HG02981 (cell line): ENCODE results near the gene ARL13A.
"Not testable (repeated sequence)": the region's sequence is repeated elsewhere in the genome, so short reads cannot be mapped to it uniquely, and the experiment has no call there.

Source experiments
- ATAC-seq: cut with Tn5 transposase; IDR thresholded peaks from one replicate; pipeline ENCODE4 v1.9.1; 2021; ENCODE audit warnings: mild to moderate bottlenecking, moderate library complexity; ENCODE audit not compliant: unreplicated experiment

ARL13A gene

GRCh38 chrX:100984818-100985217 is 15.3 kb downstream of the ARL13A start:
- no peak for ATAC-seq

- no peak for ATAC-seq
These were observed 20.6 kb downstream of the ARL13A start for GRCh38 chrX:100990139-100990538.

DNA sequence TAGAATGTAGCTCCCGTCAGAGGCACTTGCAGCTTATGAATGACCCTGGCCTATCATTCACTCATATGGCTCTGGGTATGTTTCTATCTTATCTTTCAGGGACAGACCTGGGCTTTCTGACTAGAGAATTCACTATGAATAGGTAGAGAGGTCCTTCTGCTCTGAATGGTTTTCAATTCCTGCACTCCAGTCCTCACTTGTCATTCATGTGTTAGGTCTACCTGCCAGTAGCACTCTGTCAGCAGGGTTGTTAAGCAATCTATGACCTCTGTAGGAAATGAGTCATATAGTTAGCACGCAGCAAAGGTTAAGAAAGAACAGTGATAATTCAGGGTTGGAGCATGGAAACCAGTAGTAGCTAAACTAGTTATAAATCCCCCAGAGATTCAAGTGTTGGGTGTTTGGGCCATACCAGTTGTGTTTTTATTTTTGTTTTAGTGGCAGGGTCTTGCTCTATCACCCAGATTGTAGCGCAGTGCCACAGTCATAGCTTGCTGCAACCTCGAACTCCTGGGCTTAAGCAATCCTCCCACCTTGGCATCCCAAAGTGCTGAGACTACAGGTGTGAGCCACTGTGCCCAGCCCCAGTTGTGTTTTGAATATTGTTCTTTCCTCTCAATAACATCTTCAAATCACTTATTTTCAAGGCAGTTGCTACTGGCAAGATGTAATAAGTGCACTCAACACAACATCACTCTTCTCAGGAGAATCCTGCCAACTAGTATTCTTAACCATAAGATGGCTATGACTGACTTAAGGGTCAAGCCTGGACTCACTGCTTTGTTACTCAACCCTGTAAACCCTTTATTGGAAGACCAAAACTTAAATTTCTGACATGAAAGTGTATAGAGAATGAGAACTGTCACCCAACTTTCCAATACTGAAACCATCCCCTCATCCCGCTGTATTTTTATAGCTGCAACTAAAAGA is 25.1 kb downstream of the ARL13A start:
- ATAC-seq = peak; percentile 87

DNA sequence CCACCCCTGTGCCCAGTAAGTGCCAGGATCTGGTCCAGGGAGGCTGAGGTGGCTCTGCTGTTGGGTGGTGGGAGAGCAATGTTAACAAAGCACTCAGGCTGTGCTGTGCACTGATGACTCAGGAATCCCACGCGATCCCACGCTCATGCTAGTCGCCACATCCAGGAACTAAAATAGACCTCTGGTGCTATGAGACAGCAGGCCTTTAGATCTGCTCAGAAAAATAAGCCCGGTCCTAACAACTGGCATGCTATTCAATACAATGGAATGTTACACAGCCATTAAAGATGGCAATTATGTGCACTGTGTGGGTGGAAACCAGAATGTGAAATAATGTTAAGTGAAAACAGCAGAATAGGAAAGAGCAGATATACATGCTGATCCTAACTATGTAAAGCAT is 26.0 kb downstream of the ARL13A start:
- no peak for ATAC-seq

GRCh38 chrX:100999451-100999850 is 29.9 kb downstream of the ARL13A start:
- no peak for ATAC-seq

DNA sequence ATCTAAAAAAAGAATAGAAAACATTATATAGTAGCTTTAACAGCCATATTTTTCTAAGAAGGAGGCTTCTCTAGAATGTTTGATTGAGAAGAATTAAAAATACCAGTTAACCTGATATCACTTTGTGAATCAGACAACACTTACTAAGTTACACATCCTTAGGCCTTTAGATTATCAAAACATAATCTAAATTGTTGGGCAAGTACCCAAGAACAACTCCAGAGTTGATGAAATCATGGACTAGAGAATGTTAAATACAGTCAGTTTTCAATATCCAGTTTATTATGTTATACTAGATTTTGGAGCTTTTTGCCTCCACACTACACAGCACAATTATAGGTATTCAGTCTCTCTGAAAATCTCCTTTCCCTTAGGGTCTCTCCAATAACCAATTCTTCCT is 39.6 kb downstream of the ARL13A start:
- ATAC-seq = no peak

- not testable (repeated sequence) for ATAC-seq
These were observed 42.5 kb downstream of the ARL13A start for GRCh38 chrX:101012031-101012430.

GRCh38 chrX:101022020-101022419 is 52.5 kb downstream of the ARL13A start:
- no peak for ATAC-seq

DNA sequence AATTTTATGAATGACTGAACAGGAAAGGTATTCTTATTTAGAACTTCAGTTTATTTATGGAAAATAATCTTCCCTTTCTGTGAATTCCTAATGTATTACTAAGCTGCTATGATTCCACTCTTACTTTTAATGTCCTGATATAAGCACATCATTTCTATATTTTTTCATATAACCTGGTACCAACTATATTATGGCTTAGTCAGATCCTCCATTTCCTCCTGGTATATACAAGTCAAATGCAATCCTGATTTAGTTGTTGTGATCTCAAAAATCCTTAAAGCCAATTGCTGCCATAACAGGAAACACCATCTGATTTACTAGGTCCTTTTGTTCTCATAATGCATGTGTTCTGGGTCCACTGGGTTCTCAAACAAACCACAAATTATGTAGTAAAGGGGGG is 55.6 kb downstream of the ARL13A start:
- no peak for ATAC-seq

DNA sequence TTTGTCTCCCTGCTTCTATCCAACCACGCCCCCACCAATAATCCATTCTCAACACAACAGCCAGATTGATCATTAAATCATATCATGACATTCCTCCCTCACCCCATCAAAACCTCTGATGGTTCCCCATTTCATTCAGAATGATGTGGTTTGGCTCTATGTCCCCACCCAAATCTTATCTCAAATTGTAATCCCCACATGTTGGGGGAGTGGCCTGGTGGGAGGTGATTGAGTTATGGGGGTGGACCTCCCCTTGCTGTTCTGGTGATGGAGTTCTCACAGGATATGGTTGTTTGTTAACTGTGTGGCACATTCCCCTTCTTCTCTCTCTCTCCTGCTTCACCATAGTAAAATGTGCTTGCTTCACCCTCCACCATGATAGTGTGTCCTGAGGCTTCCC is 59.1 kb downstream of the ARL13A start:
- ATAC-seq = no peak

DNA sequence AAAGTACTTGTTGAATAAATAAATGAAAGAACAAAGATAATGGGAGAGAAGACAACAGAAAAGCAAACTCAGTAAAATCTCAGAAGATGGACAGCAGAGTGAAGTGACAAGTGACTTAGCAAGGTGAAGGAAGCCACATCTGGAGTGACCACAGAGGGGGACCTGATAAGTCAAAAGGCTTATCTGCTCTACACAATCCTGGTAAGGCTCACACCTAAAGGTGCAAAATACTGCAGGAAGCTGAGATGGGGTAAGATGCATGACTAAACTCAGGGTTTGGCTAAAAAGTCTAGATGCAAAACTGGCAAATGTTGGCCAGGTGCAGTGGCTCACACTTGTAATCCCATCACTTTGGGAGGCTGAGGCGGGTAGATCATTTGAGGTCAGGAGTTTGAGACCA is 60.2 kb downstream of the ARL13A start:
- ATAC-seq = no peak

DNA sequence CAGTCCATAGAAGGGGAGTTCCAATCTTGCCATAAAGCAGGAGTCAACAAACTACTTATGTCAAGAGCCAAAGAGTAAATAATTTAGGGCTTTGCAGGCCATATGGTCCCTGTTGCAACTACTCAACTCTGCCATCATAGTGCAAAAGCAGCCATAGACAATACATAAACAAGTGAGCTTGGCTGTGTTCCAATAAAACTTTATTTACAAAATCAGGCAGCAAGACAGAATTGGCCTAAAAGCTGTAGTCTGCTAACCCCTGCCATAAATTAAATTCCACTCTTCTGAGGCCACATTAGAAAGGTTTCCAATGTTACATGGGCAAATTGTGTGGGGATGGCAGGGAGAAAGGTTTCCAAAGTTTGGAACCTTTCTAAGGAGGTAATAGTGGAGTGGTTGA is 67.7 kb downstream of the ARL13A start:
- ATAC-seq = no peak

- ATAC-seq = no peak
These were observed 70.7 kb downstream of the ARL13A start for GRCh38 chrX:101040197-101040596.
